SU-DHL-6 (cell line): ENCODE data around the gene SERPIND1.
"Not testable (repeated sequence)": the region's sequence is repeated elsewhere in the genome, so short reads cannot be mapped to it uniquely, and the experiment has no call there.

Experiments
- H2AFZ ChIP-seq: fragments of 200-600 bp; sonication (generic); 2 replicates; pipeline ENCODE4 v1.6.1; 2014; ENCODE audit warnings: low read depth, mild to moderate bottlenecking, moderate library complexity, mixed read lengths, antibody characterized with exemption, low read length; ENCODE audit not compliant: severe bottlenecking
- H3F3A ChIP-seq: fragments of 200-600 bp; shearing (Covaris generic); 2 replicates; pipeline ENCODE4 v1.6.0; 2016; ENCODE audit warnings: antibody characterized with exemption, mild to moderate bottlenecking; ENCODE audit not compliant: insufficient read depth
- H3K27ac ChIP-seq: fragments of 200-600 bp; sonication (generic); 2 replicates; pipeline ENCODE4 v1.5.1; 2016; ENCODE audit warnings: low read depth, mild to moderate bottlenecking, low read length, moderate library complexity, mixed read lengths
- H3K27me3 ChIP-seq: fragments of 200-600 bp; sonication (generic), shearing (Covaris generic); 2 replicates; pipeline ENCODE4 v1.6.0; 2014; ENCODE audit warnings: mild to moderate bottlenecking, low read length
- H3K36me3 ChIP-seq: fragments of 200-600 bp; sonication (generic); 2 replicates; pipeline ENCODE4 v1.6.1; 2014; ENCODE audit warnings: mild to moderate bottlenecking, low read length, mixed read lengths
- H3K4me2 ChIP-seq: fragments of 300-600, 200-600 bp; shearing (Covaris generic), sonication (generic); 2 replicates; pipeline ENCODE4 v1.6.0; 2014; ENCODE audit warnings: low read length, low read depth, mild to moderate bottlenecking; ENCODE audit not compliant: poor library complexity, severe bottlenecking
- H3K4me3 ChIP-seq: fragments of 200-600 bp; sonication (generic); 2 replicates; pipeline ENCODE4 v1.5.1; 2014; ENCODE audit warnings: antibody characterized with exemption, low read length, mild to moderate bottlenecking, mixed read lengths; ENCODE audit not compliant: insufficient read depth, poor library complexity, severe bottlenecking
- H3K79me2 ChIP-seq: fragments of 200-600 bp; sonication (generic); 2 replicates; pipeline ENCODE4 v1.6.1; 2014; ENCODE audit warnings: mild to moderate bottlenecking, low read length, moderate library complexity; ENCODE audit not compliant: insufficient read depth
- H3K9ac ChIP-seq: fragments of 200-600 bp; sonication (generic); 2 replicates; pipeline ENCODE4 v1.7.0; 2014; ENCODE audit warnings: mild to moderate bottlenecking, low read length
- H3K9me2 ChIP-seq: fragments of 200-600 bp; sonication (generic); replicated peaks from 2 replicates; pipeline ENCODE4 v1.6.1; 2014; ENCODE audit warnings: low read length; ENCODE audit not compliant: insufficient read depth
- H3K9me3 ChIP-seq: fragments of 200-600 bp; sonication (generic); 2 replicates; pipeline ENCODE4 v1.6.1; 2014; ENCODE audit warnings: low read length, mixed read lengths; ENCODE audit not compliant: insufficient read depth
- H4K20me1 ChIP-seq: fragments of 200-600 bp; sonication (generic); 2 replicates; pipeline ENCODE4 v1.6.1; 2014; ENCODE audit warnings: low read depth, mild to moderate bottlenecking, antibody characterized with exemption, low read length, moderate library complexity, mixed read lengths
- EZH2phosphoT487 ChIP-seq: fragments of 200-600 bp; sonication (generic), shearing (Covaris generic); conservative IDR thresholded peaks from 2 replicates; pipeline ENCODE4 v1.6.1; 2018; ENCODE audit warnings: mild to moderate bottlenecking, antibody characterized with exemption, low read length, moderate library complexity, mixed read lengths
- TF ChIP-seq, protein P1 (sequence below): fragments of 200-600 bp; sonication (generic); IDR thresholded peaks from one replicate; pipeline ENCODE4 v1.5.1; 2017; ENCODE audit warnings: antibody characterized with exemption, mild to moderate bottlenecking, low read length, moderate library complexity; ENCODE audit not compliant: insufficient read depth, poor library complexity, severe bottlenecking

SERPIND1 gene

DNA sequence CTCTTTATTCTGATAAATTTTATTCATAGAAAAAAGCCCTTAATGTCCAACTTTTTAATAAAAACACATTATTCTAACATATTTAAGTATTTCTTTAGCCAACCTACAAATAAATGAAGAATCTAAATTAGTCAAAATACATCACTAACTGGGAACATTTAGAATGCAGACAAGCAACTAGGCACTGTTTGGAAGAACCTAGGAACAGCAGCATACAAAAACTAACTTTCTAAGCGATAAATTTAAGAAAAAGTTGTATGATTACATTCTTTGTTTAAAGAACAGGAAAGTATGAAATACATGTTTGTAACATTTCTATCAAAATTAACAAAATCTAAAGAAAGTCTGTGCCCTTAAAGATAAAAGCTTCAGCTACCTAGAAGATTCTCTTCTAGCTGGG is 49.4 kb downstream of the SERPIND1 start:
- no peaks in the 10 kb centered on the region for H3K9me2 ChIP-seq
- TF ChIP-seq, protein P1, sequence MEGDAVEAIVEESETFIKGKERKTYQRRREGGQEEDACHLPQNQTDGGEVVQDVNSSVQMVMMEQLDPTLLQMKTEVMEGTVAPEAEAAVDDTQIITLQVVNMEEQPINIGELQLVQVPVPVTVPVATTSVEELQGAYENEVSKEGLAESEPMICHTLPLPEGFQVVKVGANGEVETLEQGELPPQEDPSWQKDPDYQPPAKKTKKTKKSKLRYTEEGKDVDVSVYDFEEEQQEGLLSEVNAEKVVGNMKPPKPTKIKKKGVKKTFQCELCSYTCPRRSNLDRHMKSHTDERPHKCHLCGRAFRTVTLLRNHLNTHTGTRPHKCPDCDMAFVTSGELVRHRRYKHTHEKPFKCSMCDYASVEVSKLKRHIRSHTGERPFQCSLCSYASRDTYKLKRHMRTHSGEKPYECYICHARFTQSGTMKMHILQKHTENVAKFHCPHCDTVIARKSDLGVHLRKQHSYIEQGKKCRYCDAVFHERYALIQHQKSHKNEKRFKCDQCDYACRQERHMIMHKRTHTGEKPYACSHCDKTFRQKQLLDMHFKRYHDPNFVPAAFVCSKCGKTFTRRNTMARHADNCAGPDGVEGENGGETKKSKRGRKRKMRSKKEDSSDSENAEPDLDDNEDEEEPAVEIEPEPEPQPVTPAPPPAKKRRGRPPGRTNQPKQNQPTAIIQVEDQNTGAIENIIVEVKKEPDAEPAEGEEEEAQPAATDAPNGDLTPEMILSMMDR = no peak
- TF ChIP-seq EZH2phosphoT487 = no peak
- H3K4me3 ChIP-seq = no peak overlapping the region
- H3K27me3 ChIP-seq = no peaks in the 10 kb centered on the region
- H3K36me3 ChIP-seq = no peaks in the 10 kb centered on the region
- no peak overlapping the region for H2AFZ ChIP-seq
- H4K20me1 ChIP-seq = no peaks in the 10 kb centered on the region
- H3K9ac ChIP-seq = no peak overlapping the region
- no peaks in the 10 kb centered on the region for H3K79me2 ChIP-seq
- no peaks in the 10 kb centered on the region for H3F3A ChIP-seq
- no peak overlapping the region for H3K4me2 ChIP-seq
- H3K9me3 ChIP-seq = no peaks in the 10 kb centered on the region
- no peak overlapping the region for H3K27ac ChIP-seq

- not testable (repeated sequence) for H2AFZ ChIP-seq
Measured at GRCh38 chr22:20825216-20825615, 51.3 kb downstream of the SERPIND1 start.

GRCh38 chr22:20825624-20826023 is 51.7 kb downstream of the SERPIND1 start:
- H3K9ac ChIP-seq = no peak overlapping the region
- H3F3A ChIP-seq = no peaks in the 10 kb centered on the region

More at GRCh38 chr22:20825216-20825615, 51.3 kb downstream of the SERPIND1 start:
- not testable (repeated sequence) for H3F3A ChIP-seq, H3K27me3 ChIP-seq, H3K27ac ChIP-seq, H3K9me2 ChIP-seq, H3K4me3 ChIP-seq, H3K36me3 ChIP-seq, H3K9me3 ChIP-seq, H4K20me1 ChIP-seq, H3K4me2 ChIP-seq, H3K79me2 ChIP-seq, H3K9ac ChIP-seq

GRCh38 chr22:20826373-20827152 is 52.6 kb downstream of the SERPIND1 start:
- not testable (repeated sequence) for H2AFZ ChIP-seq, H3K4me3 ChIP-seq, H3K27me3 ChIP-seq, H3K4me2 ChIP-seq, H3F3A ChIP-seq, H3K27ac ChIP-seq, H3K36me3 ChIP-seq, H3K9me2 ChIP-seq, H3K9me3 ChIP-seq, H3K9ac ChIP-seq, H4K20me1 ChIP-seq, H3K79me2 ChIP-seq

More at GRCh38 chr22:20825624-20826023, 51.7 kb downstream of the SERPIND1 start:
- no peaks in the 10 kb centered on the region for H3K79me2 ChIP-seq
- no peak overlapping the region for H3K27ac ChIP-seq
- H4K20me1 ChIP-seq = no peaks in the 10 kb centered on the region
- H2AFZ ChIP-seq = no peak overlapping the region
- TF ChIP-seq EZH2phosphoT487 = no peak
- TF ChIP-seq, protein P1 = no peak
- H3K36me3 ChIP-seq = no peaks in the 10 kb centered on the region
- H3K9me3 ChIP-seq = no peaks in the 10 kb centered on the region
- H3K4me3 ChIP-seq = no peak overlapping the region
- H3K27me3 ChIP-seq = no peaks in the 10 kb centered on the region
- no peaks in the 10 kb centered on the region for H3K9me2 ChIP-seq
- no peak overlapping the region for H3K4me2 ChIP-seq
